OCI-LY7 (cell line): ENCODE measurements around the gene FNBP1. TPM values are rescaled to one million over a fixed set of nuclear protein-coding genes. Genes with fewer than 3 reads are reported as not detected.

Experiments used
- BruUV-seq: library from RNA; stranded (reverse); fragments of 400-500 nt; replicated peaks from 2 replicates; lab custom pipeline; 2021; lab: Mats Ljungman, UMichigan
- CTCF ChIA-PET: fragments of 300-600 bp; sonication (Branson Sonifier 250); formaldehyde crosslinking; loops from one replicate; lab custom pipeline; 2022; ENCODE audit warnings: antibody characterized with exemption; ENCODE audit not compliant: unreplicated experiment; lab: Charles Lee
- POLR2A ChIA-PET: fragments of 300-600 bp; sonication (Branson Sonifier 250); formaldehyde crosslinking; loops from one replicate; lab custom pipeline; 2022; ENCODE audit warnings: antibody characterized with exemption; lab: Charles Lee
- DNase-seq: peaks from one replicate; pipeline ENCODE4 v3.0.0-alpha.2; 2015; ENCODE audit warnings: low spot score
- H2AFZ ChIP-seq: fragments of 200-600 bp; sonication (generic), shearing (Covaris generic); 2 replicates; pipeline ENCODE4 v1.6.1; 2014; ENCODE audit warnings: mild to moderate bottlenecking, antibody characterized with exemption, low read length, moderate library complexity
- H3K27ac ChIP-seq: fragments of 200-600 bp; sonication (generic); 2 replicates; pipeline ENCODE4 v1.5.1; 2014; ENCODE audit warnings: mixed run types, low read depth, mild to moderate bottlenecking, moderate library complexity, low read length, inconsistent platforms; ENCODE audit not compliant: poor library complexity, severe bottlenecking
- H3K36me3 ChIP-seq: fragments of 200-600 bp; sonication (generic); 2 replicates; pipeline ENCODE4 v1.6.1; 2014; ENCODE audit warnings: mild to moderate bottlenecking, antibody characterized with exemption, low read length, moderate library complexity, mixed read lengths; ENCODE audit not compliant: insufficient read depth
- H3K4me1 ChIP-seq: fragments of 200-600 bp; sonication (generic); 2 replicates; pipeline ENCODE4 v1.5.1; 2014; ENCODE audit warnings: mild to moderate bottlenecking, low read length; ENCODE audit not compliant: insufficient read depth, poor library complexity, severe bottlenecking
- H3K4me2 ChIP-seq: fragments of 200-600 bp; sonication (generic); 2 replicates; pipeline ENCODE4 v1.6.1; 2014; ENCODE audit warnings: mild to moderate bottlenecking, low read length
- H3K4me3 ChIP-seq: fragments of 200-600 bp; sonication (generic); 2 replicates; pipeline ENCODE4 v1.5.1; 2014; ENCODE audit warnings: mild to moderate bottlenecking, low read depth, low read length; ENCODE audit not compliant: poor library complexity, severe bottlenecking
- H3K79me2 ChIP-seq: fragments of 200-600 bp; sonication (generic); 2 replicates; pipeline ENCODE4 v1.6.1; 2016; ENCODE audit warnings: low read depth, mild to moderate bottlenecking, low read length, moderate library complexity, mixed read lengths; ENCODE audit not compliant: insufficient read depth
- H3K9me2 ChIP-seq: fragments of 200-600 bp; sonication (generic); 2 replicates; pipeline ENCODE4 v1.6.1; 2016; ENCODE audit warnings: mild to moderate bottlenecking, low read length, mixed read lengths; ENCODE audit not compliant: insufficient read depth
- H3K9me3 ChIP-seq: fragments of 200-600 bp; sonication (generic); 2 replicates; pipeline ENCODE4 v1.6.1; 2014; ENCODE audit warnings: mild to moderate bottlenecking, mixed run types, low read length, mixed read lengths
- H4K20me1 ChIP-seq: fragments of 200-600 bp; sonication (generic); 2 replicates; pipeline ENCODE4 v1.6.1; 2014; ENCODE audit warnings: mild to moderate bottlenecking, antibody characterized with exemption, low read length, moderate library complexity, mixed read lengths; ENCODE audit not compliant: insufficient read depth
- EZH2phosphoT487 ChIP-seq: fragments of 200-600 bp; sonication (generic); IDR thresholded peaks from 2 replicates; pipeline ENCODE4 v1.6.1; 2018; ENCODE audit warnings: low read depth, borderline replicate concordance, mild to moderate bottlenecking, mixed run types, antibody characterized with exemption, low read length, moderate library complexity, mixed read lengths
- intact Hi-C: fragments of 100-400 bp; cut with micrococcal nuclease; formaldehyde crosslinking; loops from one replicate; pipeline ENCODE4 v1.10.0; 2022; ENCODE audit not compliant: unreplicated experiment
- total RNA-seq, 2 experiments: library from RNA; depleted of rRNA in 1 of 2; stranded (reverse); fragments of >200 nt in 1 of 2; shearing (Covaris generic) in 1 of 2; gene quantifications; 2 replicates each; pipeline ENCODE4 v1.2.3, GENCODE V29; 2014 to 2022
- TF ChIP-seq, protein P1 (sequence below): fragments of 200-600 bp; sonication (generic); conservative IDR thresholded peaks from 2 replicates; pipeline ENCODE4 v1.5.1; 2014; ENCODE audit warnings: mild to moderate bottlenecking, antibody characterized with exemption, low read length, moderate library complexity, mixed read lengths

Gene FNBP1
- total RNA-seq, 2 experiments from 2014 or later, result 93.3 to 164 TPM

DNA sequence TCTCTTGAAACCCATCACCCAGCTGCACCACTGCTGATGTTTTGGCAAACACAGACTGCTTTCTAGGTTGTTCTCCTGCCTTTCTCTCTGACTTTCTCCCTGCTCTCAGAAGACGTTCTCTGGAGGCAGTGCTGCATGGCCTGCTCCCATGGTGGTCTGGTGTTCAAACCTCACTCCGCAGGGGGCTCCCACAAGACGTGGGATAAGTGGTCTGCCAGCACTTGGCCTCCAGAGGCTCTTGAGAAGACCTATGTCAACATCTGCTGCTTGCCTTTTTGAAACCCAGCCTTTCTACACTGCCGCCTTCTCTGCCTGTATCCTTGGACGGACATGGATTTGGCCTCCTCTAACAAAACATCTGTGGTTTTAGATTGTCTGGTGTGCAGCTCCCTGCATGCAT is 191.2 kb downstream of the FNBP1 start:
- H3K9me3 ChIP-seq, result no peaks in the 10 kb centered on the region
- H3K4me2 ChIP-seq, result no peak overlapping the region
- intact Hi-C loops, result no loop called here
- POLR2A ChIA-PET, result no interaction called here
- no TSS peak for BruUV-seq
- H3K9me2 ChIP-seq, result no peaks in the 10 kb centered on the region
- H3K36me3 ChIP-seq, result peaks cover 20% of the 10 kb centered on the region
- no peaks in the 10 kb centered on the region for H3K4me1 ChIP-seq
- TF ChIP-seq, protein P1, sequence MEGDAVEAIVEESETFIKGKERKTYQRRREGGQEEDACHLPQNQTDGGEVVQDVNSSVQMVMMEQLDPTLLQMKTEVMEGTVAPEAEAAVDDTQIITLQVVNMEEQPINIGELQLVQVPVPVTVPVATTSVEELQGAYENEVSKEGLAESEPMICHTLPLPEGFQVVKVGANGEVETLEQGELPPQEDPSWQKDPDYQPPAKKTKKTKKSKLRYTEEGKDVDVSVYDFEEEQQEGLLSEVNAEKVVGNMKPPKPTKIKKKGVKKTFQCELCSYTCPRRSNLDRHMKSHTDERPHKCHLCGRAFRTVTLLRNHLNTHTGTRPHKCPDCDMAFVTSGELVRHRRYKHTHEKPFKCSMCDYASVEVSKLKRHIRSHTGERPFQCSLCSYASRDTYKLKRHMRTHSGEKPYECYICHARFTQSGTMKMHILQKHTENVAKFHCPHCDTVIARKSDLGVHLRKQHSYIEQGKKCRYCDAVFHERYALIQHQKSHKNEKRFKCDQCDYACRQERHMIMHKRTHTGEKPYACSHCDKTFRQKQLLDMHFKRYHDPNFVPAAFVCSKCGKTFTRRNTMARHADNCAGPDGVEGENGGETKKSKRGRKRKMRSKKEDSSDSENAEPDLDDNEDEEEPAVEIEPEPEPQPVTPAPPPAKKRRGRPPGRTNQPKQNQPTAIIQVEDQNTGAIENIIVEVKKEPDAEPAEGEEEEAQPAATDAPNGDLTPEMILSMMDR, result no peak
- TF ChIP-seq EZH2phosphoT487, result no peak
- no peaks in the 10 kb centered on the region for H3K79me2 ChIP-seq
- no peak overlapping the region for H3K27ac ChIP-seq
- CTCF ChIA-PET, result no interaction called here
- no peaks in the 10 kb centered on the region for H4K20me1 ChIP-seq
- H3K4me3 ChIP-seq, result no peak overlapping the region
- DNase-seq, result no peak
- H2AFZ ChIP-seq, result no peak overlapping the region

DNA sequence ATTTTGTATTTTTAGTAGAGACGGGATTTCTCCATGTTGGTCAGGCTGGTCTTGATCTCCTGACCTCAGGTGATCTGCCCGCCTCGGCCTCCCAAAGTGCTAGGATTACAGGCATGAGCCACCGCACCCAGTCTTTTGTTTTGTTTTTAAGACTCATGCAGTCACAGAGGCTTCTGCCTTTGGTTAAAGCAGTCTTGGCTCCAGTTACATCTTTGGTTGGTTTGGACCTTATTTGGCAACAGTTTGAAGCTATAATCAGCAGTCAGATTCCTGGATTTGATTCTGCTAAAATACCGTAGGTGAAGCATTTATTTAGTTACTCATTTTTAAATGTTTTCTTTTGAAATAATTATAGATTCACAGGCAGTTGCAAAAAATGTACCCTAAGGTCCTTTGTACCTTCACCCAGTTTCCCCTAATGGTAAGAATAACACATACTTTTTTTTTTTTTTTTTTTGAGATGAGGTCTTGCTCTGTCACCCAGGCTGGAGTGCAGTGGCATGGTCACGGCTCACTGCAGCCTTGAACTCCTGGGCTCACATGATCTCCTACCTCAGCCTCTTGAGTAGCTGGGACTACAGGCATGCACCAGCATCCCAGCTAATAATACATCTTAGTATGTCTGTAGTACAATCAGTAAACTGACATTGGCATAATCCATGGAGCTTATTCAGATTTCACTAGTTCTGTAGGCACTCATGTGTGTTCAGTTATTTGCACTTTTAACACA is 192.0 kb downstream of the FNBP1 start:
- CTCF ChIA-PET, result no interaction called here

More for the DNA sequence above, 192.0 kb downstream of the FNBP1 start:
- H3K9me3 ChIP-seq, result no peaks in the 10 kb centered on the region
- H3K4me2 ChIP-seq, result no peak overlapping the region
- no peaks in the 10 kb centered on the region for H3K79me2 ChIP-seq
- H3K4me3 ChIP-seq, result no peak overlapping the region
- H3K27ac ChIP-seq, result no peak overlapping the region
- intact Hi-C loops, result no loop called here
- POLR2A ChIA-PET, result interaction anchor here (0.7 kb wide), 1 partner anchor 11 kb away, joined by 3 read pairs; no protein-coding TSS in a partner anchor
- H3K4me1 ChIP-seq, result no peaks in the 10 kb centered on the region
- H3K9me2 ChIP-seq, result no peaks in the 10 kb centered on the region
- TF ChIP-seq, protein P1, result no peak
- TF ChIP-seq EZH2phosphoT487, result no peak
- no TSS peak for BruUV-seq
- no peak overlapping the region for H2AFZ ChIP-seq
- DNase-seq, result no peak
- peaks cover 20% of the 10 kb centered on the region for H3K36me3 ChIP-seq
- H4K20me1 ChIP-seq, result no peaks in the 10 kb centered on the region
